GM15510 (cell line): Measurements from ENCODE around the gene AASDH.

Source experiments
- POLR2A ChIP-seq: IDR thresholded peaks from 3 replicates; pipeline ENCODE4 v1.6.1; 2011; ENCODE audit warnings: borderline replicate concordance; ENCODE audit not compliant: insufficient read length; ENCODE audit errors: extremely low read depth

The AASDH gene

DNA sequence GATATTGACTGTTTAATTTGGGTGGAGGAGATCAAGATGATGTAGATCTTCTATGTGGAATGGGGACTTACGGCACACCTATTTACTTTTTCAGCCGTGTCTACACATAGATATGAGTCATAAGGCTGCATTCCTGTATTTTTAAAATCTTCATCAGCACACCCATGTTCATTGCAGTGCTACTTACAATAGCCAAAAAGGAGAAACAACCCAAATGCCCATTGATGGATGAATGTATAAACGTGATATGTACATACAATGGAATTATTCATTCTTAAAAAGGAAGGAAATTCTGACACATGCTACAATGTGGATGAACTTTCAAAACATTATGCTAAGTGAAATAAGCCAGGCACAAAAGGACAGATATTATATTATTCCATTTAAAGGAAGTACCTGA, 98.6 kb downstream of the AASDH start:
- TF ChIP-seq POLR2A = no peak
